Measurements from ENCODE around the gene ABTB1.

GRCh38 chr3:127680146-127680661 is 7.5 kb downstream of the ABTB1 start:
- TF ChIP-seq CTCF (conservative IDR thresholded peaks at IDR 0.05; ENCODE audit: low read length) (no peak), EZH2phosphoT487 (IDR thresholded peaks at IDR 0.05; ENCODE audit: borderline replicate concordance) (no peak)
